Esophagus squamous epithelium (tissue), 4 donors: ENCODE measurements around the gene VWA5A.

ENCODE experiments used
- POLR2A ChIP-seq, 4 donors: fragments of 450-650 bp; IDR thresholded peaks; one replicate each; pipeline ENCODE4 v1.6.1; 2017; ENCODE audit warnings: antibody characterized with exemption in 4 of 4, mild to moderate bottlenecking in 4 of 4, moderate library complexity in 3 of 4
- TF ChIP-seq, protein P1 (sequence below), 6 experiments: fragments of 450-650 bp in 4 of 6; fragments of 200-600 bp in 2 of 6; sonication (generic) in 2 of 6; IDR thresholded peaks; one replicate each; pipeline ENCODE4 v1.5.1; 2016 to 2019; ENCODE audit warnings: antibody characterized with exemption in 6 of 6, mild to moderate bottlenecking in 4 of 6, moderate library complexity in 4 of 6

DNA sequence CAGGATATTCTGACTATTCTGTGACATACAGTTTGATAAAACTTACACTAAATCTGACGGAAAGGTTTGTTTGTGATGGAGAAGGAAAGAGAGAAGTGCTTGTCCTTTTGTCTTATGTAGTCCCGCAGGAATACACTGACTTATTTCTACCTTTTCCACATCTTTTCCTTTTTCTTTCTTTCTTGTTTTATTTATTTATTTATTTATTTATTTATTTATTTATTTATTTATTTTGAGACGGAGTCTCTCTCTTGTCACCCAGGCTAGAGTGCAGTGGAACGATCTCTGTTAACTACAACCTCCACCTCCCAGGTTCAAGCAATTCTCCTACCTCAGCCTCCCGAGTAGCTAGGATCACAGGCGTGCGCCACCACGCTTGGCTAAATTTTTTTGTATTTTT lies 43.1 kb upstream of the VWA5A start:
- TF ChIP-seq, protein P1, sequence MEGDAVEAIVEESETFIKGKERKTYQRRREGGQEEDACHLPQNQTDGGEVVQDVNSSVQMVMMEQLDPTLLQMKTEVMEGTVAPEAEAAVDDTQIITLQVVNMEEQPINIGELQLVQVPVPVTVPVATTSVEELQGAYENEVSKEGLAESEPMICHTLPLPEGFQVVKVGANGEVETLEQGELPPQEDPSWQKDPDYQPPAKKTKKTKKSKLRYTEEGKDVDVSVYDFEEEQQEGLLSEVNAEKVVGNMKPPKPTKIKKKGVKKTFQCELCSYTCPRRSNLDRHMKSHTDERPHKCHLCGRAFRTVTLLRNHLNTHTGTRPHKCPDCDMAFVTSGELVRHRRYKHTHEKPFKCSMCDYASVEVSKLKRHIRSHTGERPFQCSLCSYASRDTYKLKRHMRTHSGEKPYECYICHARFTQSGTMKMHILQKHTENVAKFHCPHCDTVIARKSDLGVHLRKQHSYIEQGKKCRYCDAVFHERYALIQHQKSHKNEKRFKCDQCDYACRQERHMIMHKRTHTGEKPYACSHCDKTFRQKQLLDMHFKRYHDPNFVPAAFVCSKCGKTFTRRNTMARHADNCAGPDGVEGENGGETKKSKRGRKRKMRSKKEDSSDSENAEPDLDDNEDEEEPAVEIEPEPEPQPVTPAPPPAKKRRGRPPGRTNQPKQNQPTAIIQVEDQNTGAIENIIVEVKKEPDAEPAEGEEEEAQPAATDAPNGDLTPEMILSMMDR (IDR thresholded peaks at IDR 0.05), result no peak
- TF ChIP-seq POLR2A (IDR thresholded peaks at IDR 0.05), result no peak
